EL (cell line): ENCODE data around the gene MAST4.
"Not testable (repeated sequence)": the region's sequence is repeated elsewhere in the genome, so short reads cannot be mapped to it uniquely, and the experiment has no call there.

ENCODE experiments used
- DNase-seq: peaks from one replicate; pipeline ENCODE4 v3.0.0-alpha.2; 2016

Gene MAST4

GRCh38 chr5:67146981-67147380 is 550.8 kb downstream of the MAST4 start:
- no peak for DNase-seq

- DNase-seq: no peak
These were observed 551.6 kb downstream of the MAST4 start for GRCh38 chr5:67147760-67148159.

GRCh38 chr5:67149057-67149950 is 553.1 kb downstream of the MAST4 start:
- DNase-seq: no peak

- peak; percentile 20 for DNase-seq
These were observed 553.8 kb downstream of the MAST4 start for GRCh38 chr5:67149951-67150523.

GRCh38 chr5:67152400-67152799 is 556.2 kb downstream of the MAST4 start:
- DNase-seq: no peak

DNA sequence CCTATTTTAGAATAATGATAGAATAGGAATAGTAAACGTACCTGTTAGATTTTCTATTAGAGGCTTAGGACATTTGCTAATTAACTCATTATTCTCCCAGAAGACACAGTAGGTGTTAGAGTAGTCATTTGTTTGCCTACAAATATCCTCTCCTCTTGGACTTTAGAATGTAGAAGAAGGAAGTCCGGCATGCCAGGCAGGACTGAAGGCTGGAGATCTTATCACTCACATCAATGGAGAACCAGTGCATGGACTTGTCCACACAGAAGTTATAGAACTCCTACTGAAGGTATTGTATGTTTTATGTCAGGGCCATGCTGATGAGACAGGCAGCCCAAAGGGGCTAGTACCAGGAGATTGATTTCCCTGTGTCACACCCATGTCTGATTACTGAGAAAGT is 557.1 kb downstream of the MAST4 start:
- no peak for DNase-seq

DNA sequence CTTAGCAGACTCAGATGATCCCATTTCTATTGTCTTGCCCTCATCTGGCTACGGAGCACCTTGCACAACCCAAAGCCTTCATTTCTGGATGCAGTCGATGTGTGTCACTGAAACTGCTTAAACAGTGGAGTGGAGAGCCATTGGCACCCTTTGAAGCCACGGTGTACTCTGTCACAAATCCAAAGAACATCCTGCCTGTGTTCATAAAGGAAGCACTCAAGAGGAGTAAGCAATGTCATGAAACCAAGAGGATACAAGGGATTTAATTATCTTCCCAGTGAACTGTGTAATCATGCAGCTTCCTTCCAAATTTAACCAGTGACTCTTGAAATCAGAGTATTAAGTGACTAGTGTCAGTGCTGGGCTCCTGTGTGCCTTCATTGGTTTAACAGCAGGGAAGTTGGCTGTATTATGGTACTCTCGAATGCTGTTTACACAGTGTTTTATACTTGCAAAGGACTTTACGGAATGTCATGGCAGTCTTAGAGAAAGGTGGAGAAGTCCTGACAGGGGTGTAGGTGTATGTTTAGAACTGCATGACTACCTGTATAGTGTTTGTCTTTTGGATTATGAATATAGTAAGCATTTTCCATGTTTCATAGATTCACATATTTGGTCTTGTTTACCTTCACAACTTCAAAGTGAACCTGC is 558.5 kb downstream of the MAST4 start:
- DNase-seq: no peak

DNA sequence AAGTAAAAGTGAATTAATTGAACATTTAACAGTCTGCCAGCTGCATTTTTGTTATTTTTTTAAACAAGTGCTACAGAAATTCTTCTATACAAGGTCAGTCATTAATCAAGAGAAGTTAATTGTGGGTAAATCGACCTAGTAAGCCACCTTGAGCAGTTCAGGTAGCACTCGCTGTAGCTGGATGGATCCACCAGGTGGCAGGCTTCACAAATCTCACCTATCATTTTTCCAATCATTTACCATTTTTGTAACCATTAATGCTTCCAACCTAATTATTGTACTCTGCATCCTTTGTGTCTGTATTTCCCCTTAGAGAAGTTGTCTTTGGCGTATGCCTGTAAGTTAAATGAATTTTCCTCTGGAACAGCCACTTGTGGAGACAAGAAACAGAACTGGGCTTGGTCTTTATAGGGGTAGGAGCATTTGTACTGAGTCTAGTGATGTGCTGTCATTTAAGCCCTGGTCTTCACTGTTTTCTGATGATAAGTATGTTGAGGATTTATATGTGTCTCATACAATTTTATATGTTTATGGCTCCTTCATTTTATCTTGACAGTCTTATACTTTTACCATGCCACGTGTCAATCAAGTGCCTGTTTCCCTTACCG is 560.9 kb downstream of the MAST4 start:
- DNase-seq: peak; percentile 23

DNA sequence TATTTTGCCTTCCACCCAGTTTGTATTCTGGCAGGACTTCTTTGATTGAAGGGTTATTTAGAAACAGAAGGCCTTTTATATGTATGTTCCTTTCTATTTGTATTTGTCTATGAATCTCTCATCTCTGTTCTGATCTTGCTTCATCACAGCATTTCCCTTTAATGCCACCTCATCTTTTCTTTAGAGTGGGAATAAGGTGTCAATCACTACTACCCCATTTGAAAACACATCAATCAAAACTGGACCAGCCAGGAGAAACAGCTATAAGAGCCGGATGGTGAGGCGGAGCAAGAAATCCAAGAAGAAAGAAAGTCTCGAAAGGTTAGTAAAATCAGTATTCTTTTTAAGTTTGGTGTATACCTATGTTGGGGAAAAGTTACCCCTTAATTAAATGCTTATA is 564.1 kb downstream of the MAST4 start:
- no peak for DNase-seq

- peak; percentile 15 for DNase-seq
These were observed 564.8 kb downstream of the MAST4 start for GRCh38 chr5:67160985-67161384.

DNA sequence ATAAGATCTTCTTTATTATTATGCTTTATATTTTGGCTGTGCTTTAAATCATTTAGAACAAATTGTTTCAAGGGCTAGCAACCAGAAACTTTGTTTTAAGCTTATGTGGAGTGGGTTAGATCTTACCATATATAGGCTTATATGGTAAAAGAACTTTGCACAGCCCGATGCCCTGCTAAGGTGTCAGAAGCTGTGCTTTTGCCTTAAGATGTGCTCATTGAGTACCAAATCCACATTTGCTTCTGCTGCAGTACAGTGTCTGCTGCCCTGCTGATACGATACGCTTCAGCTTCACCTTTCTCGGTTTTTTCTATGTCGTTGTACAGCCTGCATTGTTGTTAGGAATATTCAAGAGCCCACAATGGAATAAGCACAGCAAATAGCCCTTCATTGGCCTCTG is 565.6 kb downstream of the MAST4 start:
- DNase-seq: no peak

DNA sequence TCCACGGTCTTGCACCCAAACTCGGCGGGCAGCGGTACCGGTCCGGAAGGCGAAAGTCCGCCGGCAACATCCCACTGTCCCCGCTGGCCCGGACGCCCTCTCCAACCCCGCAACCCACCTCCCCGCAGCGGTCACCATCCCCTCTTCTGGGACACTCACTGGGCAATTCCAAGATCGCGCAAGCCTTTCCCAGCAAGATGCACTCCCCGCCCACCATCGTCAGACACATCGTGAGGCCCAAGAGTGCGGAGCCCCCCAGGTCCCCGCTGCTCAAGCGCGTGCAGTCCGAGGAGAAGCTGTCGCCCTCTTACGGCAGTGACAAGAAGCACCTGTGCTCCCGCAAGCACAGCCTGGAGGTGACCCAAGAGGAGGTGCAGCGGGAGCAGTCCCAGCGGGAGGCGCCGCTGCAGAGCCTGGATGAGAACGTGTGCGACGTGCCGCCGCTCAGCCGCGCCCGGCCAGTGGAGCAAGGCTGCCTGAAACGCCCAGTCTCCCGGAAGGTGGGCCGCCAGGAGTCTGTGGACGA is 567.1 kb downstream of the MAST4 start:
- DNase-seq: no peak

DNA sequence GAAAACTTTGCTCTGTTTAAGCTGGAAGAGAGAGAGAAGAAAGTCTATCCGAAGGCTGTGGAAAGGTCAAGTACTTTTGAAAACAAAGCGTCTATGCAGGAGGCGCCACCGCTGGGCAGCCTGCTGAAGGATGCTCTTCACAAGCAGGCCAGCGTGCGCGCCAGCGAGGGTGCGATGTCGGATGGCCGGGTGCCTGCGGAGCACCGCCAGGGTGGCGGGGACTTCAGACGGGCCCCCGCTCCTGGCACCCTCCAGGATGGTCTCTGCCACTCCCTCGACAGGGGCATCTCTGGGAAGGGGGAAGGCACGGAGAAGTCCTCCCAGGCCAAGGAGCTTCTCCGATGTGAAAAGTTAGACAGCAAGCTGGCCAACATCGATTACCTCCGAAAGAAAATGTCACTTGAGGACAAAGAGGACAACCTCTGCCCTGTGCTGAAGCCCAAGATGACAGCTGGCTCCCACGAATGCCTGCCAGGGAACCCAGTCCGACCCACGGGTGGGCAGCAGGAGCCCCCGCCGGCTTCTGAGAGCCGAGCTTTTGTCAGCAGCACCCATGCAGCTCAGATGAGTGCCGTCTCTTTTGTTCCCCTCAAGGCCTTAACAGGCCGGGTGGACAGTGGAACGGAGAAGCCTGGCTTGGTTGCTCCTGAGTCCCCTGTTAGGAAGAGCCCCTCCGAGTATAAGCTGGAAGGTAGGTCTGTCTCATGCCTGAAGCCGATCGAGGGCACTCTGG is 567.8 kb downstream of the MAST4 start:
- no peak for DNase-seq

GRCh38 chr5:67164856-67165525 is 568.8 kb downstream of the MAST4 start:
- DNase-seq: no peak

DNA sequence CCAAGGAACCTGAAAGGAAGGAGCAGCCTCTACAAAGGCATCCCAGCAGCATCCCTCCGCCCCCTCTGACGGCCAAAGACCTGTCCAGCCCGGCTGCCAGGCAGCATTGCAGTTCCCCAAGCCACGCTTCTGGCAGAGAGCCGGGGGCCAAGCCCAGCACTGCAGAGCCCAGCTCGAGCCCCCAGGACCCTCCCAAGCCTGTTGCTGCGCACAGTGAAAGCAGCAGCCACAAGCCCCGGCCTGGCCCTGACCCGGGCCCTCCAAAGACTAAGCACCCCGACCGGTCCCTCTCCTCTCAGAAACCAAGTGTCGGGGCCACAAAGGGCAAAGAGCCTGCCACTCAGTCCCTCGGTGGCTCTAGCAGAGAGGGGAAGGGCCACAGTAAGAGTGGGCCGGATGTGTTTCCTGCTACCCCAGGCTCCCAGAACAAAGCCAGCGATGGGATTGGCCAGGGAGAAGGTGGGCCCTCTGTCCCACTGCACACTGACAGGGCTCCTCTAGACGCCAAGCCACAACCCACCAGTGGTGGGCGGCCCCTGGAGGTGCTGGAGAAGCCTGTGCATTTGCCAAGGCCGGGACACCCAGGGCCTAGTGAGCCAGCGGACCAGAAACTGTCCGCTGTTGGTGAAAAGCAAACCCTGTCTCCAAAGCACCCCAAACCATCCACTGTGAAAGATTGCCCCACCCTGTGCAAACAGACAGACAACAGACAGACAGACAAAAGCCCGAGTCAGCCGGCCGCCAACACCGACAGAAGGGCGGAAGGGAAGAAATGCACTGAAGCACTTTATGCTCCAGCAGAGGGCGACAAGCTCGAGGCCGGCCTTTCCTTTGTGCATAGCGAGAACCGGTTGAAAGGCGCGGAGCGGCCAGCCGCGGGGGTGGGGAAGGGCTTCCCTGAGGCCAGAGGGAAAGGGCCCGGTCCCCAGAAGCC is 569.6 kb downstream of the MAST4 start:
- DNase-seq: peak; percentile 53

GRCh38 chr5:67166460-67167285 is 570.5 kb downstream of the MAST4 start:
- DNase-seq: no peak

DNA sequence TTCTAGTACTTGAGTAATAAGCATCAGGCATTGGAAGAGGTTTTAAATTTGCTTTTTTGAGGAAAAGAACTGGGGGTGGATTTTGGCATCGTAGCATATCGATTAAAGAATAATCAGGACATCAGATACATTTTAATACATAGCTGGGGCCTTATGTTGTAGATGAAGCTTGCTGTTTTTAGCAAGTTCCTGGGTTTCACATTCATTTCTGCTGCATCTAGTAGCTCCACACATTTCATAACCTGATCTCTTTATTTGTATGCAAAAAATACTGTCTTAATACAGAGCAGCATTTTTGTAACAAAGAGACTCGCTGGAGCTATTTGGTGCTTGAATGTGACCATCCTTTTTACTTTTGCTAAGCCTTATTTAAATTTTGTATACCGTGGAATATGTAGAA is 571.9 kb downstream of the MAST4 start:
- DNase-seq: no peak

- DNase-seq: no peak
These were observed 574.6 kb downstream of the MAST4 start for GRCh38 chr5:67170767-67171166.

- not testable (repeated sequence) for DNase-seq
These were observed 577.2 kb downstream of the MAST4 start for GRCh38 chr5:67173351-67173750.

DNA sequence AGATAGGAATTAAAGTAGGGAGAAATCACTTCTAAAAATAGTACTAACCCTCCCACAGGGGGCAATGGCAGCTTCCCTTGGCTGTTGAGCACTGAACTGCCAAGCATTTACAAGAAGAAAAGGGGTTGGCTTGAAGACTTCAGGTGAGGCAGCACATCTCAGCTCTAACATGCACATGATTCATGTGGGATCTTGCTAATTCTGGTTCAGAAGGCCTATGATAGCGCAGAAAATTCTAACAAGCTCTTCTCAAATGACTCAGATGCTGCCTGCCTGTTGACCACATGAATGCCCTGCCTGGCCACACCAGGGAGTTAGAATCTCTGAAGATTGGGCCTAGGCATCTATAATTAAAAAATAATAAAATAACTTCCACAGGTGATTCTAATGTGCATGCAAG is 577.8 kb downstream of the MAST4 start:
- DNase-seq: no peak
